GM19240 (cell line): ENCODE data around the gene TMEM204.
A peak's percentile ranks its signal among the peaks of the same experiment; 100 is the strongest.

Experiments used
- DNase-seq: peaks from one replicate; pipeline ENCODE4 v3.0.0; 2011; ENCODE audit warnings: low spot score; ENCODE audit not compliant: insufficient read length

TMEM204 gene

DNA sequence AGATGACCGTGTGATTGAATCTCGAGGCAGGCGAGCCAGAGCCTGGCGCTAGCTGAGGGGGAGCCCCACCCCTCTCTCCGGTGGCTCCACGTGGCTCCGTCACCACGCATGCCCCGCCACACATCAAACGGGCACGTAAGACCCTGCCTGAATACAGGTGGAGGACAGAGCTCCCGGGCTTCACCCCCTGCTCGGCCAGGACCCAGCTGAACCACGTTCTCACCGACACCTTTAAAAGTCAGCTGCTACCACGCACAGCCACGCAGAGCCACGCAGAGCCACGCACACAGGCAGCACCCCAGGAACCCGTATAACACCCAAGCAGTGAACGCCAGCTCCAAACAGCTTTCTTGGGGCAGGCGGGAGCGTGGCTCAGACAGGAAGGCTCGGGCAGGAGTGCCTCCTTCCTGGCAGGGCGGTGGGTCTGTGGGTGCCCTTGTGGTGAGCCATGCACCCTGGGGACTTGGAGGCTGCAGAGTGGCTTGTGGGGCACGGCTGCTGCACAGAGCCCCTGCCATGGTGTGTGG lies 4.4 kb downstream of the TMEM204 start:
- DNase-seq = no peak

DNA sequence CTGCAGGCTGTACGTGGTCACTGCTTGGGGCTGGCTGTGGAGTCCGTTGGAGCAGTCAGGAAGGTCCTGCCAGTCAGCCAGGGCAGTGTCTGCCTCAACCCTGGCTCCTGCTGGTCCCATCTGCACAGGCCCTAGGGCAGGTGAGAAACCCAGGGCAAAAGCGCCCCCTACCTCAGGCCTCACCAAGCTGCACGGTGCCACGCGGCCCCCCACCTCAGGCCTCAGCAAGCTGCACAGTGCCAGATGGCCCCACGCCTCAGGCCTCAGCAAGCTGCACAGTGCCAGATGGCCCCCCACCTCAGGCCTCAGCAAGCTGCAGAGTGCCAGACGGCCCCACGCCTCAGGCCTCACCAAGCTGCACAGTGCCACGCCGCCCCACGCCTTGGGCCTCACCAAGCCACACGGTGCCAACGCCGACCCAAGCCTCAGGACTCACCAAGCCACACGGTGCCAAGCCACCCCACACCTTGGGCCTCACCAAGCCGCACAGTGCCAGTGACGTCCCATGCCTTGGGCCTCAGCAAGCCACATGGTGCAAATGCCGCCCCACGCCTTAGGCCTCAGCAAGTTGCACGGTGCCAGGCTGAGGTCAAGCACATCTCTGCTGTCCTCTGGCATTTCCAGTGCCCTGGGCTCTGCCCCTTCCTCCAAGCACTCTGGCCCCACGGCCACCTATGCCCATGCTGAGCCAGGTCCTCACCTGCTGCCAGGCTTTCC lies 5.5 kb downstream of the TMEM204 start:
- DNase-seq = no peak

DNA sequence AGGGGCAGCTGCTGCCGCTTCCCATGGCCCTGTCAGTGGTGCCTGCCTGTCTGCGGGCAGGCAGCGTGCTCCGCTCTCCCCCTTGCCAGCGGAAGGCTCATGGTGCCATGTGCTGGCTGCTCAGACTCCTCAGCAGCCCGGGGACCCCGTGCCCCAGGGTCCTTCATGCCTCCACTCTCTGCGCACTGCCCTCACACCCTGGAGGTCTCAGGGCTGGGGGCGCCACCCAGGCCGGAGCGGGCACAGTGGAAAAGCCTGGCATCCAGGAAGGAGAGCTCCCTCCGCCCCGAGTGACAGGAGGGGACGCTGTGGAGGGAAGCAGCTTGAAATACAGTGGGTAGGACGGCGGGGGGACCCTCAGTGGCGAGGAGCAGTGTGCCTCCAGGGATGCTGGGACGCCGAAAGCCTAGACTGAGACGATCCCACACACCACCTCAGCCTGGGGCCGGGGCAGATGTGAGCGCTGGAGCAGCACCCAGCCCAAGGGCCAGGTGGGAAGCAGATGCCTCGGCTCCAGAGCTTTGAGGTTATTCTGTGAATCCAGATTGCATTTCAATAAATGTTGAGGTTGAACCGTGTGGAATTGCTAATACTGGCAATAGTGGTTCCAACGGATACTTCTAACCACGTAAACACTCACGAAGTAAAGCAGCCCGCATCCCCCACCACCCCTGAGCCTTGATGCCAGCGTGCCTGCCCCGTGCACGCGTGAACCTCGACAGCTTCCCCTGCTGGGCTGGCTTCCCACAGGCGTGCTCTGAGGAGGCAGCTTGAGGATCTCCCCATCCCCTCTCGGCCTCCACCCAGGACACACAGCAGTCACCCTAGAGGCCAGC lies 6.5 kb downstream of the TMEM204 start:
- DNase-seq = no peak

DNA sequence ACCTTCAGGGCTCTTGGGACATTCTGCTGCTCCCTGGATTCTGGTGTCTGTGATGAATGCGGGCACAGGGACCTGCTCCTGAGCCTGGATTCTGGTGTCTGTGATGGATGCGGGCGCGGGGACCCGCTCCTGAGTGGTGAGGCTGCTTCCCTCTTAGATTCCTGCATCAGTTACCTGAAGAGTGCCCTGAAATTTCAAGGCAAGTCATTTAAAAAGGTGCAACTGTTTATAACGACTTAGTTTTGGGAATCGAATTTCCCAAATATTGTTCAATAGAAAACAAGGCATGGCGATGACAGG lies 7.0 kb downstream of the TMEM204 start:
- no peak for DNase-seq

DNA sequence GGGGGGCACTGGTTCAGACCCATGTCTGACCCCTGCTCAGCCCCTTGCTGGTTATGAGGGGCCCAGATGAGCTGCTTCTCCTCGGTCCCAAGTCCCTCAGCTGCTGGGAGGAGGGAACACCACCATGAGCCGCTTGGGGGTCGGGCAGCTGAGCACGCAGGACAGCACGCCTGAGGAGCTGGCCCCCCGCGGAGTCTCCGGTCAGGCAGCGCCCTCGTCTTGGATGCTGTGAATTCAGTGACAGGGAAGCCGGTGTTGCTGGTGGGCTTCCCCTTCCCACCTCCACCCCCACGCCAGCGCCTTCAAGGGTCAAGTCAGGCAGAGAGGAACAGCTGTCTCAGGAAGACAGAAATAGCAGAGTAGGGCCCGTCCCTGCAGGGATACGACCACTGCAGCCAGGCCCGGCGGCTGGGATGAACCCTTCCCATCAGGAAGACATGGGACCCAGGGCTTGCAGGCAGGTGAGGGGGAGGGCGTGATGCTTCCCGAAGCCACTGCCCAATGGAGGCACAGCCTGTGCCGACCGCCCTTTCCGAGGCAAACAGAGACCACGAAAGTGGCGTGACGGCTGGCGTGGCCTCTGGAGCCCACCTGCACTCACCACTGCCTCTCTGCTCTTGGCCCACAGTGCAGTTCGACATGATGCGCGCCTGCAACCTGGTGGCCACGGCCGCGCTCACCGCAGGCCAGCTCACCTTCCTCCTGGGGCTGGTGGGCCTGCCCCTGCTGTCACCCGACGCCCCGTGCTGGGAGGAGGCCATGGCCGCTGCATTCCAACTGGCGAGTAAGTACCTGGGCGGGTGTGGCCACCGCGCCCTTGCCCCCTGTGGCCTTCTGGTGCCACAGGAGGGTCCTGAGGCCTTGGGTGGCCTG lies 8.1 kb downstream of the TMEM204 start:
- no peak for DNase-seq

DNA sequence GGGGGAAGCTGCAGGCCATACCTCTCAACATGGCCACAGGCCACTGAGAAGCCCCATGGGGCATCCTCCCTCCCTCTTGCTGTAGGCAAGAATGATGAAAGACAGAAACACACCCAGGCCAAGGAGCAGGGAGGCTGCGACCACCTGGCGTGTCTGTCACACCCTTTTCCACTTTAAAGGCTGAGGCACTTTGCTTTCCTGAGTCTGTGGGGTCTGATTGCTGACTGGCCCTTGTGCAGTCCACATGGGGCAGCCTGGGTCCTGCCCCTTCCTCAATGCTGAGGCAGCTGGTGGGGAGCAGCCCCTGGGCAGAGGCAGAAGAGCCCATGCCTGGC lies 8.7 kb downstream of the TMEM204 start:
- no peak for DNase-seq

DNA sequence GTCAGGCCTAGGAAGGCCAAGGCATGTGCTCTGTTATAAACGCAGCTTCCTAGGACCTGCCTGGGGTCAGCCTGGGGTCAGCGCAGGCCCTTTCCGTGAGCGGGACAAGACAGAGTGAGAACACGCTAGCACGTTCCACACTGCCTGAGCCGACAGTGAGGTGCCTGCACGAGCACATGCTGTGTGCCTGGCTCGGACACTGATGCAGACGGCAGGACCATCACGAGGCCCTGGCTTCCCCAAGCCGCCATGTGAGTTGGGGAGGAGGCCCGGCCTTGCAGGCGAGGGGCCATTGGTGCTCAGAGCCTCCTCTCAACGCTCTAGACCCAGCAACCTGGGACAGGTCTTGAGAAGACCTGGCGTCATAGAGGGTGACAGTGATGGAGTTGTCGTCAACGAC lies 9.1 kb downstream of the TMEM204 start:
- no peak for DNase-seq

DNA sequence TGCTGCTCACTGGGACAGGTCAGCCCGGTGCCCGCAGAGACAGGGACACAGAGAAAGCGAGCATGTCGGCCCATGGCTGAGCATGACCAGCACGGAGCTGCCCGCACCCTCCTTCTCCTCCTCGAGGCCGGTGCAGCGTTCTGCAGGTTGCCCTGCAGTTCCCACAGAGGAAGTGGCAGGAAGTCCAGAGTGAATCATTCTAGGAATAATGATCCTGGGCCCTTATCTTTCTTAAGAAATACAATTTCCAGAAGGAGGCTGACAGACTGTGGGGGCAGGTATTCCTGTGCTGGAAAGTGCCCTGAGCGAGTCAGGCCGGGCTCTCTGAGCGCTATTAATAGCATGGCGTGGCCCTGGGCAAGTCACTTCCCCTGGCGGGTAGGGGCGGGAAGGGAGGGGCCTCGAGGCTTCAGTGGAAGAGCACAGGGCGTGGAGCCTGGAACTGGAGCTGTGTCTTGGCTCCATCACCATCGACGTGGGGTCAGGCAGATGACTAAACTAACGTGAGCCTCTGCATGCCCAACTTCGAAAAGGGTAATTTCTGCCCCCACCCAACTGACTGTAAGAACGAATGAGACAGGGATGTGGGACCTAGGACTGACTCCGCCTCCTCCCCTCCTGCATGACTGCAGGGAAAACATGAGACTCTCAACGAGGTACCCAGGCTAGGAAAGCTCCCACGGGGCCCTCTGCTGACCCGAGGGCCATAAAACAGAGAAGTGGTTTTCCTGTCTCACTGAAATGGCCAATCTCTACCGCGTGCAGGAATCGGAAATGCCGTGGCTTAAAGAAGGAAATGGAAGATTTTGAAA lies 9.8 kb downstream of the TMEM204 start:
- peak; percentile 53 for DNase-seq

DNA sequence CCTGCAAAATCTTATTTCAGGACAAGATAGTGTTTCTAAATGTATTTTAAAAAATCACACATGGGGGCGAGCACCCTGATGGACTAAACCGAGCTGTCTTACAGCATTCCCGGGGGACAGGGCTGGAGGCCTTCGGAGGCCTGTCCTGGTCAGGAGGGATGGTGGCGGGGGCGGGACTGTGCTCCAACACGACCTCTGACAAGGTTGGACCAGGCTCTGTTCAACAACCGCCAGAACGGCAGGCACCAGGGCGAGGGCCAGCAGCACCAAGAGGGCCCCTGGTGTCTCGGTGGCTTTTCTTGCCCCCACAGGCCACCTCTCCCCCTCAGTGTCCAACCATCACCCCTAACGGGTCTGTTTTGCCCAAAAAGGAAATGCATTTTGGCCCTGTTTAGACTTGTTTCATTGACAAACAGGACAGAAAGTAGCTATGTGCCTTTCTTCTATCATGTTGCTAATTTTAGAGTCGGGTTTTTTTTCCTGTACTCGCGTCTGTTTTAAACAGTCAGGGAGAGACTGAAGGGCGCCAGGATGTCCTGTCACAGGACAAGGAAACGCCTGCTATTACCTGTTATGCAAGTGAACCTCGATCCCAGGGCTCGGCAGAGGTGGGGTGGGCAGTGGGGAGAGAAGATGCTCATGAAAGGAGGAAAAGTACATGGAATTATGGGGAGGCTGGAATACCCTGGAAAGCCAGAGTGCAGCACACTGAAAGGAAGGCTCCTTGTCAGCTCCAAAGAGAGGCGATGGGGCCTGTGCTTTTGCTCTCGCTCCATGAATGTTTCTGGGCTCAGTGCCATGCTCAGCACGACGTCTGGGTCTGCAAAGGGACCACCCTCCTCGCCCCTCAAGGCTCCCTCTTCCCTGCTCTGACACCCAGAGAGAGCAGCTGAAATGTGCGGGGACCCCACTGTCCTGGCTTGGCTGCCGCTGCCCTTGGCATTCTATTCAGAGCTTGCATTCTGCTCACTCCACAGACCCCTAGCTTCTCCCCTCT lies 11.9 kb downstream of the TMEM204 start:
- DNase-seq = no peak

DNA sequence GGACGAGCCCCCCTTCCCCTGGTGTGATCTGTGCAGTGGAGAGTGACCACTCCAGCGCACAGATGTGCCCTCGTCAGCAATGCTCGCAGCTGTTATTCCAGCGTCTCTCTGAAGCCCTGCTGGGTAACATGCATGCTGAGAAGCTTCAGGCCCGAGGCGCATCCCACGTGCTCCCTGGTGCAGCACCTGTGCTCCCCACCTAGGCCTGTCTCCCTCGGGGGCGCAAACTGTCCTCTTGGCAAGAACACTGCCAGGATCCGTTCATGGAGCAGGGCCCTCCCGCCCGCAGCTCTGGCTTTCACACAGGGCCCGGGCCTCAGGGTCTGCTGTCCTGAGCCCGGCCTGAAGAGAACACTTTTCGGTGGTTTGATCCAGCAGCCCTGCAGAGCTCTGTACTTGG lies 13.0 kb downstream of the TMEM204 start:
- no peak for DNase-seq

DNA sequence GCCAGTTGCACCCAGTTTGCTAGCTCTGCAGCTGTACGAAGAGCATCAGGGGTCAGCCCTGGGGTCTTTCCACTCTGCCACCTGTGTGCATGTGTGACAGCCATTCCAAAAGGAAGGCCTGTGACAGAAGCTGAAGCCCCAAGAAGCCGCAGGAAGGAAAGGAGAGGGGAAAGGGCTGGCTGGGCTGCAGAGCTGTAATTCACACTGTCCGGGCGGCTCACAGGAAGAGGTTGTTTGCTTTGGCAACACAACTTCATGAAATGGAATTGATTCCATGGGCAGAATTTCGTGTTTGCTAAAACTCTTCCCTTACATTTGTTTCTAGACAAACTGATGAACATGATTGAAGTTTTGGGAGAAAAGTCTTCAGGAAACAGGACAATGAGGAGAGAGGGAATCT lies 14.8 kb downstream of the TMEM204 start:
- no peak for DNase-seq

DNA sequence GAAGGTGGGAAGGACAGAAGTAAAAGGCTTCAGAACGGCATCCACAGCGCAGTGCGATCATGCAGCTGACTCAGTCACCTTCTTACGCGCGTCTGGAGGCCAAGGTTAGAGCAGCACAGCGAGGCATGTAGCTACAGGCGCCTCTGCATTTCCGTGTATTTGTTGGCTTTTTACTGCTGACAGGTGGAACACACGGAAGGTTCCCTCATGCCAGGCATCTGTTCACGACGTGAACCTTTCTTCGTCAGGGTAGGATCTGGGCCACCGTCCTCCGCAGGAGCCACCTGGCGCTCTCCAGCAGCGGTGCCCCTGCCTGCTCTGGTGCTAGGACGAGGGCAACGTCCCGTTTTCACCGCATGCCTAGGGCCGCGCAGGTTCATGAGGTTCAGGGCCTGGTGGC lies 15.3 kb downstream of the TMEM204 start:
- no peak for DNase-seq

DNA sequence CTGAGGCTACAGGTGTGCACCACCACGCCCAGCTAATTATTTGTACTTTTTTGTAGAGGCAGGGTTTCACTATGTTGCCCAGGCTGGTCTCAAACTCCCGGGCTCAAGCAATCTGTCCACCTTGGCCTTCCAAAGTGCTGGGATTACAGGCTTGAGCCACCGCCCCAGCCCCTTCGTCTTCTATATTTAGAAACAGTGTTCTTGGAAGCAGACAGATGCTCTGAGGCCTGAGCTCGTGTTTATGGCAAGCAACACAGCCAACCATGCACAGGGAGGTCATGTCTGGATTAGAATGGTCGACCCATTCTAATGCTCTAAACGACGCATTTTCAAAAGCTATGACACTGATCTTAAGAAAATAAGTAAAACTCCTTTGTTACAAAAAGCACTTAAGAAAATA lies 16.6 kb downstream of the TMEM204 start:
- no peak for DNase-seq

DNA sequence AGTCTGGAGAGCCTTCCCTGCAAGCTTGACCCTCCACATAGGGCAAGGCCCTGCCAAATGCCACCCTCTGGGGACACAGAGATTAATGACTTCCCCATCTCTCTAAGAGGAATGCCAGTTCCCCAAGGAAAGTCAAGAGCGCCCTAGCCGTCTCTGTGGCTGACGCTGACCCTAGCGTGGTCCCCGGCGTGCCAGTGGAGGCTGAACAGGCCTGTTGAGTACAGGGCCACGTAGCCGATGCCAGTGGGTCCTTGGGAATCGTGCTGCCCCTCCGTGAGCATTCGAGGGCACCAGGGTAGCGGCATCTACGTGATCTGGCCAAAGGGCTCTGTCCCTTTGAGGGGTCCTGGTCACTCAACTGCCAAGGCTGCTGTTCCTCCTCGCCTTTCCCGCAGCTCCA lies 17.2 kb downstream of the TMEM204 start:
- DNase-seq = no peak

DNA sequence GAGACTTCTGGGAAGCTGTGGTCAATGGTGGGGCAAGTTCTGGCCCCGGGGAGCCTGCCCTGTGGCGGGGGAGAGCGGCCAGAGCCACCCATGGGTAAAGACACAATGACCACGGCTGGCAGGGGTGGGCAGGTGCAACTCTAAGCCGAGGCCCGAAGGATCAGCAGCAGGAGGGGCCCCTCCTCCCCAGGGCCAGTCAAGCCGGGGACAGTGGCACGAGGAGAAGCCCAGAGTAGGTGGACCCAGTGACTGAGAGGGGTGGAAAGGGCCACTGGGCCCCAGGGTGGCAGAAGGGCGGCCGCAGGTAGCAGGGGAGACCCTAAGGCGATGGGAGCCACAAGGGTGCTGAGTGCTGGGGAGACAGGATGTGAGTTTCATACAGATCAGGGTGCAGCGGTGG lies 17.7 kb downstream of the TMEM204 start:
- DNase-seq = no peak

DNA sequence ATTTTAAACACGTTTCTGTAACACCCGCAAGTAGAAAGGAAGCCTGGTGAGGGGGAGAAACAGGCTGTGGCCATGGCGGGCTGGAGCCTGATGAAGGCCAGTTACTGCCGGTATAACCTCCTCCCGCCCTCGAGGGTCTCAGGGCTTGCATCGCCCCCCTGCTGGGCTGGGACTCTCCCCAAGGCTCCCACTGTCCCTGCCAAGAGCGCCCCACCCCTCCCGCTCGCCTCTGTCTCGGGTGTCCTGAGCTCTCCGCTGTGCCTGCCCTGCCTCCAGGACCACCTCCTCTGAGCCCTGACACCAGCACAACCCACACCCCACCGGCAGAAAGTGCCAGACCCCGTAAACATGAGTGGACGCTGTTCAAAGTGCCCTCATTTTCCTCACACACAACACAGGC lies 18.7 kb downstream of the TMEM204 start:
- DNase-seq = no peak

DNA sequence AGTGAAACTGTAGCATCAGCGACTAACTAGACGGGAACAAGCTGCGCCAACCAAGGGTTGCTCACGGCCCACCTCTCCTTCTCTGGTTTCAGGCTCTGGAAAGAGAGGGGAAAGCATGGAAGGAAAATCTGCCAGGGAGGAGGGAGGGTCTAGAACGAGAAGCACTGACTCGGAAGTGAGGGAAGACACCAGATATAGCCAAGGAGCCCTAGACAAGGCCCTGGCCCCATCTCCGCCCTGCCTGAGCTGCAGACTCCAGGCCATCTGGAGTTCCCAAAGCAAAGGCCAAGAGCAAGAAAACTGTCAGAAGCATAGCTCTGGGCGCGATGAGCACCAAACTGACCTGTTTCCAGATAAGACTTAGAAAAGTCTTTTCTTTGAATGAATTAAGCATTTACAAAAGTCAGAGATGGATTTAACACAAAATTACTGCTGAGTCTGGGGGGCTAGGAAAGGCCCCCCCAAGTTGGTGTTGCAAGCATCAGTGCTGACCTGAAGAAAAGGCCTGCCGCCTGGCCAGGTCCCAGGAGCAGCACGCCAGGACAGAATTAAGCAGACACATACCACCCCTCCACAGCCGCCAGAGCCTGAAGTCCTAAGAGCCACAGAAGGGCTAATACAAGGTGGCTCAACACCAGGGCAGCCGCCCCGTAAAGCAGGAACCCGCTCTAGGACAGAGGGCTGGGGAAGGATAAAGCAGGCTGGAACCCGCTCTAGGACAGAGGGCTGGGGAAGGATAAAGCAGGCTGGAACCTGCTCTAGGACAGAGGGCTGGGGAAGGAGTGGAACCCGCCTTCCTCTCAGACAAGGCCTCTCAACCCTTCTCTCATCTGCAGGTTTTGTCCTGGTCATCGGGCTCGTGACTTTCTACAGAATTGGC lies 20.7 kb downstream of the TMEM204 start:
- DNase-seq = no peak

DNA sequence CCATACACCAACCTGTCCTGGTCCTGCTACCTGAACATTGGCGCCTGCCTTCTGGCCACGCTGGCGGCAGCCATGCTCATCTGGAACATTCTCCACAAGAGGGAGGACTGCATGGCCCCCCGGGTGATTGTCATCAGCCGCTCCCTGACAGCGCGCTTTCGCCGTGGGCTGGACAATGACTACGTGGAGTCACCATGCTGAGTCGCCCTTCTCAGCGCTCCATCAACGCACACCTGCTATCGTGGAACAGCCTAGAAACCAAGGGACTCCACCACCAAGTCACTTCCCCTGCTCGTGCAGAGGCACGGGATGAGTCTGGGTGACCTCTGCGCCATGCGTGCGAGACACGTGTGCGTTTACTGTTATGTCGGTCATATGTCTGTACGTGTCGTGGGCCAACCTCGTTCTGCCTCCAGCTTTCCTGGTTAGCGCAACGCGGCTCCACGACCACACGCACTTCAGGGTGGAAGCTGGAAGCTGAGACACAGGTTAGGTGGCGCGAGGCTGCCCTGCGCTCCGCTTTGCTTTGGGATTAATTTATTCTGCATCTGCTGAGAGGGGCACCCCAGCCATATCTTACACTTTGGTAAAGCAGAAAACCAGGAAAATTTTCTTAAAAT lies 21.5 kb downstream of the TMEM204 start:
- DNase-seq = no peak

DNA sequence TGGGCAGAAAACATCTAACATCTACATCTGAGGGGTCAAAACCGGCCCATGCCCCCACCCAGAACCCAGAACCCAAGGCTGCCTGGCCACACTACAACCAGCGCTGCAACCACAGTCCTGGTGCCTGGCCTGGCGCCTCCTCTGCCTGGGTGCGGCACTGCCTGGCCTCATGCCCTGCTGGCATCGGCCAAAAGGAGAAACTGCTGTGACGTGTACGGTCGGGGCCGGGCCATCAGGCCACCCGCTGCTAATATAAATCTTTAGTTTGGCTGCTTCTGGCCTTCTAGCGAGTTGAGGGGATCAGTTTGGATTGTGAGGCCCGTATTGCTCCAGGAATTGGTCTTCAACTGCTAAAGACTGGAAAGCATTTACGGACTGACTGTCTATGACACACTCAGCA lies 22.8 kb downstream of the TMEM204 start:
- DNase-seq = no peak
